Stimulated activated naive B cell treated with anti-CD40 and anti-IgM and Interleukin-4, amounts not matched to agents 10 μg/mL and 1 μg/mL and 100 μg/mL, for 72 hours (primary cell): ENCODE data around the gene IGSF22.

Source experiments
- ATAC-seq, 2 donors: fragments of 150-1000 bp; cut with Tn5 transposase; replicated peaks; 2 replicates each; pipeline ENCODE4 v1.10.0; 2021; ENCODE audit warnings: moderate library complexity in 1 of 2
- DNase-seq: peaks from one replicate; pipeline ENCODE4 v3.0.0; 2021
- H3K27ac Mint-ChIP-seq: one replicate; pipeline ENCODE4 v1.8.0; 2022; ENCODE audit warnings: mild to moderate bottlenecking, mixed read lengths
- H3K27me3 Mint-ChIP-seq, 2 donors: one replicate each; pipeline ENCODE4 v1.8.0; 2022; ENCODE audit warnings: mixed read lengths in 2 of 2
- H3K36me3 Mint-ChIP-seq, 2 donors: one replicate each; pipeline ENCODE4 v1.8.0; 2022; ENCODE audit warnings: mixed read lengths in 2 of 2, mild to moderate bottlenecking in 1 of 2
- H3K4me1 Mint-ChIP-seq, 2 donors: one replicate each; pipeline ENCODE4 v1.8.0; 2022; ENCODE audit warnings: mixed read lengths in 2 of 2, mild to moderate bottlenecking in 1 of 2
- H3K4me3 Mint-ChIP-seq, 2 donors: one replicate each; pipeline ENCODE4 v1.8.0; 2022; ENCODE audit warnings: mild to moderate bottlenecking in 2 of 2, mixed read lengths in 2 of 2, moderate library complexity in 1 of 2
- H3K9me3 Mint-ChIP-seq, 2 donors: one replicate each; pipeline ENCODE4 v1.8.0; 2022; ENCODE audit warnings: mixed read lengths in 2 of 2, mild to moderate bottlenecking in 1 of 2

IGSF22 gene

GRCh38 chr11:18731949-18732821, 6.2 kb upstream of the IGSF22 start:
- H3K4me1 Mint-ChIP-seq: peaks cover 18 to 22% of the 10 kb centered on the region in 2 donors
- DNase-seq (peak; percentile 47), ATAC-seq (peak; percentile 73 to 78)
- H3K27ac Mint-ChIP-seq: no peak overlapping the region
- H3K9me3 Mint-ChIP-seq: no peaks in the 10 kb centered on the region
- peaks cover 8 to 20% of the 10 kb centered on the region in 2 donors for H3K27me3 Mint-ChIP-seq
- no peaks in the 10 kb centered on the region for H3K36me3 Mint-ChIP-seq
- no peak overlapping the region for H3K4me3 Mint-ChIP-seq

GRCh38 chr11:18731441-18731840, 5.5 kb upstream of the IGSF22 start:
- H3K9me3 Mint-ChIP-seq: no peaks in the 10 kb centered on the region
- no peaks in the 10 kb centered on the region for H3K36me3 Mint-ChIP-seq
- ATAC-seq (peak; percentile 69 to 74), DNase-seq (peak; percentile 14)
- no peak overlapping the region for H3K27ac Mint-ChIP-seq
- no peak overlapping the region for H3K4me3 Mint-ChIP-seq
- peaks cover 18 to 22% of the 10 kb centered on the region in 2 donors for H3K4me1 Mint-ChIP-seq
- peaks cover 8 to 20% of the 10 kb centered on the region in 2 donors for H3K27me3 Mint-ChIP-seq

- no peak overlapping the region for H3K27ac Mint-ChIP-seq
- DNase-seq (no peak), ATAC-seq (no peak)
- H3K4me1 Mint-ChIP-seq: peaks cover 18 to 22% of the 10 kb centered on the region in 2 donors
- no peaks in the 10 kb centered on the region for H3K9me3 Mint-ChIP-seq
- peaks cover 0 to 6% of the 10 kb centered on the region in 2 donors for H3K27me3 Mint-ChIP-seq
- no peak overlapping the region for H3K4me3 Mint-ChIP-seq
- H3K36me3 Mint-ChIP-seq: no peaks in the 10 kb centered on the region
These were observed 4.0 kb upstream of the IGSF22 start for GRCh38 chr11:18730020-18730419.

- no peak for DNase-seq
- Mint-ChIP-seq H3K27ac (no peak overlapping the region), H3K9me3 (no peaks in the 10 kb centered on the region), H3K27me3 (no peaks in the 10 kb centered on the region), H3K4me1 (peaks cover 18 to 22% of the 10 kb centered on the region in 2 donors), H3K36me3 (no peaks in the 10 kb centered on the region), H3K4me3 (no peak overlapping the region)
- no peak for ATAC-seq
These were observed 3.4 kb upstream of the IGSF22 start for GRCh38 chr11:18729426-18729825.

- Mint-ChIP-seq H3K27me3 (no peaks in the 10 kb centered on the region), H3K4me1 (peaks cover 18 to 22% of the 10 kb centered on the region in 2 donors), H3K4me3 (no peak overlapping the region), H3K27ac (peak overlapping the region; percentile 56), H3K36me3 (no peaks in the 10 kb centered on the region), H3K9me3 (no peaks in the 10 kb centered on the region)
- DNase-seq (no peak), ATAC-seq (no peak)
These were observed 2.7 kb upstream of the IGSF22 start for GRCh38 chr11:18728658-18729057.

GRCh38 chr11:18727479-18728236, 1.7 kb upstream of the IGSF22 start:
- Mint-ChIP-seq H3K4me3 (no peak overlapping the region), H3K36me3 (no peaks in the 10 kb centered on the region), H3K9me3 (no peaks in the 10 kb centered on the region), H3K27me3 (no peaks in the 10 kb centered on the region), H3K27ac (no peak overlapping the region), H3K4me1 (peaks cover 18 to 22% of the 10 kb centered on the region in 2 donors)
- DNase-seq (peak; percentile 17), ATAC-seq (peak; percentile 52 to 57)

GRCh38 chr11:18723991-18724390, 2.0 kb downstream of the IGSF22 start:
- no peaks in the 10 kb centered on the region for H3K36me3 Mint-ChIP-seq
- peaks cover 7 to 27% of the 10 kb centered on the region in 2 donors for H3K4me1 Mint-ChIP-seq
- no peaks in the 10 kb centered on the region for H3K27me3 Mint-ChIP-seq
- no peaks in the 10 kb centered on the region for H3K9me3 Mint-ChIP-seq
- no peak overlapping the region for H3K4me3 Mint-ChIP-seq
- ATAC-seq (no peak), DNase-seq (no peak)
- H3K27ac Mint-ChIP-seq: no peak overlapping the region

GRCh38 chr11:18722293-18722637, 3.7 kb downstream of the IGSF22 start:
- ATAC-seq: peak; percentile 5 to 7
- Mint-ChIP-seq H3K27me3 (no peaks in the 10 kb centered on the region), H3K36me3 (no peaks in the 10 kb centered on the region), H3K4me1 (peaks cover 1 to 21% of the 10 kb centered on the region in 2 donors), H3K27ac (no peak overlapping the region), H3K4me3 (peak overlapping the region in 1 of 2 donors; percentile 90), H3K9me3 (no peaks in the 10 kb centered on the region)
- DNase-seq: no peak

GRCh38 chr11:18721561-18722292, 4.3 kb downstream of the IGSF22 start:
- ATAC-seq: peak; percentile 83 to 84
- Mint-ChIP-seq H3K36me3 (no peaks in the 10 kb centered on the region), H3K9me3 (no peaks in the 10 kb centered on the region), H3K27me3 (no peaks in the 10 kb centered on the region), H3K4me3 (peak overlapping the region; percentile 85 to 90), H3K4me1 (peaks cover 1 to 21% of the 10 kb centered on the region in 2 donors), H3K27ac (no peak overlapping the region)
- peak; percentile 34 for DNase-seq

GRCh38 chr11:18720808-18721560, 5.0 kb downstream of the IGSF22 start:
- Mint-ChIP-seq H3K27me3 (no peaks in the 10 kb centered on the region), H3K4me1 (peaks cover 1 to 21% of the 10 kb centered on the region in 2 donors), H3K36me3 (no peaks in the 10 kb centered on the region), H3K9me3 (no peaks in the 10 kb centered on the region), H3K4me3 (peak overlapping the region; percentile 85 to 90), H3K27ac (no peak overlapping the region)
- DNase-seq (peak; percentile 54), ATAC-seq (peak; percentile 74 to 81)

- DNase-seq (no peak), ATAC-seq (no peak)
- Mint-ChIP-seq H3K27ac (no peak overlapping the region), H3K4me1 (peaks cover 1 to 21% of the 10 kb centered on the region in 2 donors), H3K9me3 (no peaks in the 10 kb centered on the region), H3K27me3 (peaks cover under 1% of the 10 kb centered on the region in 2 donors), H3K36me3 (no peaks in the 10 kb centered on the region), H3K4me3 (peak overlapping the region in 1 of 2 donors; percentile 40)
These were observed 5.7 kb downstream of the IGSF22 start for GRCh38 chr11:18720091-18720807.

GRCh38 chr11:18715476-18715875, 10.5 kb downstream of the IGSF22 start:
- peaks cover 7 to 16% of the 10 kb centered on the region in 2 donors for H3K27me3 Mint-ChIP-seq
- ATAC-seq: no peak

GRCh38 chr11:18714443-18714780, 11.6 kb downstream of the IGSF22 start:
- H3K4me3 Mint-ChIP-seq: no peak overlapping the region
- H3K27me3 Mint-ChIP-seq: peaks cover 7 to 24% of the 10 kb centered on the region in 2 donors
- no peak for ATAC-seq
- H3K36me3 Mint-ChIP-seq: no peaks in the 10 kb centered on the region
- H3K9me3 Mint-ChIP-seq: no peaks in the 10 kb centered on the region
- no peak for DNase-seq
- H3K27ac Mint-ChIP-seq: no peak overlapping the region
- no peaks in the 10 kb centered on the region for H3K4me1 Mint-ChIP-seq

More at GRCh38 chr11:18715476-18715875, 10.5 kb downstream of the IGSF22 start:
- Mint-ChIP-seq H3K9me3 (no peaks in the 10 kb centered on the region), H3K27ac (no peak overlapping the region), H3K4me1 (peaks cover 0 to 1% of the 10 kb centered on the region in 2 donors), H3K4me3 (no peak overlapping the region), H3K36me3 (no peaks in the 10 kb centered on the region)
- no peak for DNase-seq
